ENCODE data around the gene ZNF446.
"Not testable (repeated sequence)": the region's sequence is repeated elsewhere in the genome, so short reads cannot be mapped to it uniquely, and the experiment has no call there.

The ZNF446 gene

GRCh38 chr19:58480831-58481230, 4.7 kb downstream of the ZNF446 start:
- CTCF ChIA-PET: interaction anchor here (1.1 to 1.7 kb wide), 2 partner anchors 15 to 38 kb away, joined by 3 to 6 read pairs; no protein-coding TSS in a partner anchor
- no peak for TF ChIP-seq CTCF (IDR thresholded peaks at IDR 0.05; ENCODE audit: insufficient read depth, low read length, missing control alignments)
- no peak for DNase-seq (ENCODE audit: low read depth, low spot score)
- no peak overlapping the region for H3K4me3 ChIP-seq (ENCODE audit: low read depth, low read length)
- POLR2A ChIA-PET: no interaction called here

GRCh38 chr19:58482372-58482771, 6.2 kb downstream of the ZNF446 start:
- no peak for DNase-seq (ENCODE audit: low read depth, low spot score)
- POLR2A ChIA-PET: no interaction called here
- no peak for TF ChIP-seq CTCF (IDR thresholded peaks at IDR 0.05; ENCODE audit: insufficient read depth, low read length, missing control alignments)
- H3K4me3 ChIP-seq (ENCODE audit: low read depth, low read length): no peak overlapping the region
- CTCF ChIA-PET: no interaction called here

- no peak for TF ChIP-seq CTCF (IDR thresholded peaks at IDR 0.05; ENCODE audit: insufficient read depth, low read length, missing control alignments)
- POLR2A ChIA-PET: interaction anchor here (0.6 kb wide), 1 partner anchor 10 kb away, joined by 3 read pairs; no protein-coding TSS in a partner anchor
- H3K4me3 ChIP-seq (ENCODE audit: low read depth, low read length): no peak overlapping the region
- no peak for DNase-seq (ENCODE audit: low read depth, low spot score)
- CTCF ChIA-PET: no interaction called here
Observed at GRCh38 chr19:58483776-58484175, 7.6 kb downstream of the ZNF446 start.

- DNase-seq (ENCODE audit: low read depth, low spot score); H3K4me3 ChIP-seq (ENCODE audit: low read depth, low read length); POLR2A ChIA-PET; CTCF ChIA-PET: not testable (repeated sequence)
Observed at GRCh38 chr19:58484349-58484748, 8.2 kb downstream of the ZNF446 start.

GRCh38 chr19:58491393-58491792, 15.2 kb downstream of the ZNF446 start:
- H3K4me3 ChIP-seq (ENCODE audit: low read depth, low read length): no peak overlapping the region
- CTCF ChIA-PET: no interaction called here
- DNase-seq (ENCODE audit: low read depth, low spot score): no peak
- POLR2A ChIA-PET: interaction anchor here (1.1 kb wide), 1 partner anchor 13 kb away, joined by 4 read pairs; no protein-coding TSS in a partner anchor
- TF ChIP-seq CTCF (IDR thresholded peaks at IDR 0.05; ENCODE audit: insufficient read depth, low read length, missing control alignments): no peak

- POLR2A ChIA-PET: no interaction called here
- no peak overlapping the region for H3K4me3 ChIP-seq (ENCODE audit: low read depth, low read length)
- CTCF ChIA-PET: interaction anchor here (0.6 kb wide), 1 partner anchor 21 kb away, joined by 3 read pairs; no protein-coding TSS in a partner anchor
- DNase-seq (ENCODE audit: low read depth, low spot score): no peak
- TF ChIP-seq CTCF (IDR thresholded peaks at IDR 0.05; ENCODE audit: insufficient read depth, low read length, missing control alignments): no peak
Observed at GRCh38 chr19:58492265-58492664, 16.1 kb downstream of the ZNF446 start.

GRCh38 chr19:58497634-58498170, 21.6 kb downstream of the ZNF446 start:
- ChIA-PET POLR2A (no interaction called here), CTCF (interaction anchor here (1.2 kb wide), 1 partner anchor 16 kb away, joined by 3 read pairs; no protein-coding TSS in a partner anchor)
- no peak overlapping the region for H3K4me3 ChIP-seq (ENCODE audit: low read depth, low read length)
- TF ChIP-seq CTCF (IDR thresholded peaks at IDR 0.05; ENCODE audit: insufficient read depth, low read length, missing control alignments): no peak
- DNase-seq (ENCODE audit: low read depth, low spot score): no peak

All from AG04449 (cell line).